ENCODE results near the gene STRA6.

GRCh38 chr15:74209997-74210671 is 7.5 kb upstream of the STRA6 start:
- TF ChIP-seq POLR2A (IDR thresholded peaks at IDR 0.05; ENCODE audit: low read length) (no peak), GATA1 (IDR thresholded peaks at IDR 0.05; ENCODE audit: low read depth, low read length) (no peak)

All from erythroblast (primary cell).